GM12891 (cell line): ENCODE data around the gene HEATR5A.
"Not testable (repeated sequence)": the region's sequence is repeated elsewhere in the genome, so short reads cannot be mapped to it uniquely, and the experiment has no call there.

Experiments used
- SPI1 ChIP-seq: IDR thresholded peaks from 2 replicates; pipeline ENCODE4 v1.6.1; 2011; ENCODE audit warnings: low read depth, low read length, control low read depth
- TAF1 ChIP-seq: IDR thresholded peaks from 2 replicates; pipeline ENCODE4 v1.6.1; 2011; ENCODE audit warnings: low read depth, low read length, control low read depth

DNA sequence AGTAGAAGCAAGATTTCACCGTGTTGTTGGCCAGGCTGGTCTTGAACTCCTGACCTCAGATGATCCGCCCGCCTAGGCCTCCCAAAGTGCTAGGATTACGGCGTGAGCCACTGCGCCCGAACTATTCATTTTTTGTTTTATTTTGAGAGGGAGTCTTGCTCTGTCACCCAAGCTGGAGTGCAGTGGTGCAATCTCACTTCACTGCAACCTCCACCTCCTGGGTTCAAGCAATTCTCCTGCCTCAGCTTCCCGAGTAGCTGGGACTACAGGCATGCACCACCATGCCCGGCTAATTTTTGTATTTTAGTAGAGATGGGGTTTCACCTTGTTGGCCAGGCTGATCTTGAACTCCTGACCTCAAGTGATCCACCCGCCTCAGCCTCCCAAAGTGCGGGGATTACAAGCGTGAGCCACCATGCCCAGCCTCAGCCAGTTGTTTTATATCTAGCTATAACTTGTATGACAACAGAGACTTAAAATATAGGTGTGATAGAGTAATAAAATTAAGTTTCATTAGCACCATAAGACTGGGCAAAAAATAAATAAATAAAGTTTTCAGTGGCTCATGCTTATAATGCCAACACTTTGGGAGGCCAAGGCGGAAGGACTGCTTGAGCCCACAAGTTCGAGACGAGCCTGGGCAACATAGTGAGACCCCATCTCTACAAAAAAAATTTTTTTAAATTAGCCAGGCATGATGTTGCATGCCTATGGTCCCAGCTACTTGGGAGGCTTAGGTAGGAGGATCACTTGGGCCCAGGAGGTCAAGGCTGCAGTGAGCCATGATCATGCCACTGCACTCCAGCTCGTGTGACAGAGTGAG lies 41.0 kb downstream of the HEATR5A start:
- TF ChIP-seq TAF1, SPI1: not testable (repeated sequence)
